Hematopoietic multipotent progenitor cell treated with erythropoietin and hydrocortisone succinate and interleukin-3 and kit ligand, for 4 days (in vitro differentiated cells): ENCODE data around the gene GPHN.
"Not testable (repeated sequence)": the region's sequence is repeated elsewhere in the genome, so short reads cannot be mapped to it uniquely, and the experiment has no call there.

Source experiments
- DNase-seq: peaks from one replicate; pipeline ENCODE4 v3.0.0-alpha.2; 2015

Gene GPHN

GRCh38 chr14:66696326-66696725 lies 188.4 kb downstream of the GPHN start:
- DNase-seq = no peak

- DNase-seq = no peak
These were observed 190.6 kb downstream of the GPHN start for GRCh38 chr14:66698503-66698902.

- DNase-seq = no peak
These were observed 193.9 kb downstream of the GPHN start for GRCh38 chr14:66701813-66702212.

- peak; percentile 68 for DNase-seq
These were observed 200.3 kb downstream of the GPHN start for GRCh38 chr14:66708267-66708666.

- peak; percentile 55 for DNase-seq
These were observed 201.3 kb downstream of the GPHN start for GRCh38 chr14:66709291-66709690.

- DNase-seq = peak; percentile 61
These were observed 206.3 kb downstream of the GPHN start for GRCh38 chr14:66714291-66714690.

- DNase-seq = not testable (repeated sequence)
These were observed 207.4 kb downstream of the GPHN start for GRCh38 chr14:66715313-66715712.

- no peak for DNase-seq
These were observed 208.3 kb downstream of the GPHN start for GRCh38 chr14:66716227-66716626.

- DNase-seq = peak; percentile 88
These were observed 209.7 kb downstream of the GPHN start for GRCh38 chr14:66717561-66718140.

GRCh38 chr14:66724996-66725395 lies 217.0 kb downstream of the GPHN start:
- no peak for DNase-seq

- not testable (repeated sequence) for DNase-seq
These were observed 223.4 kb downstream of the GPHN start for GRCh38 chr14:66731298-66731697.

- no peak for DNase-seq
These were observed 227.9 kb downstream of the GPHN start for GRCh38 chr14:66735853-66736252.

GRCh38 chr14:66739826-66740225 lies 231.9 kb downstream of the GPHN start:
- no peak for DNase-seq

- DNase-seq = no peak
These were observed 237.1 kb downstream of the GPHN start for GRCh38 chr14:66745078-66745477.

- peak; percentile 77 for DNase-seq
These were observed 238.5 kb downstream of the GPHN start for GRCh38 chr14:66746316-66747006.

GRCh38 chr14:66752109-66752508 lies 244.2 kb downstream of the GPHN start:
- DNase-seq = peak; percentile 8

- peak; percentile 2 for DNase-seq
These were observed 250.2 kb downstream of the GPHN start for GRCh38 chr14:66758031-66758613.

- no peak for DNase-seq
These were observed 264.2 kb downstream of the GPHN start for GRCh38 chr14:66772146-66772545.

GRCh38 chr14:66782853-66783252 lies 274.9 kb downstream of the GPHN start:
- no peak for DNase-seq

- DNase-seq = no peak
These were observed 282.2 kb downstream of the GPHN start for GRCh38 chr14:66790101-66790500.

GRCh38 chr14:66802962-66803361 lies 295.0 kb downstream of the GPHN start:
- DNase-seq = no peak

GRCh38 chr14:66804141-66804540 lies 296.2 kb downstream of the GPHN start:
- no peak for DNase-seq

- DNase-seq = no peak
These were observed 305.7 kb downstream of the GPHN start for GRCh38 chr14:66813636-66814035.

- DNase-seq = no peak
These were observed 307.7 kb downstream of the GPHN start for GRCh38 chr14:66815687-66816086.
